ENCODE data around the gene KCNH4.
"Not testable (repeated sequence)": the region's sequence is repeated elsewhere in the genome, so short reads cannot be mapped to it uniquely, and the experiment has no call there.

The KCNH4 gene

DNA sequence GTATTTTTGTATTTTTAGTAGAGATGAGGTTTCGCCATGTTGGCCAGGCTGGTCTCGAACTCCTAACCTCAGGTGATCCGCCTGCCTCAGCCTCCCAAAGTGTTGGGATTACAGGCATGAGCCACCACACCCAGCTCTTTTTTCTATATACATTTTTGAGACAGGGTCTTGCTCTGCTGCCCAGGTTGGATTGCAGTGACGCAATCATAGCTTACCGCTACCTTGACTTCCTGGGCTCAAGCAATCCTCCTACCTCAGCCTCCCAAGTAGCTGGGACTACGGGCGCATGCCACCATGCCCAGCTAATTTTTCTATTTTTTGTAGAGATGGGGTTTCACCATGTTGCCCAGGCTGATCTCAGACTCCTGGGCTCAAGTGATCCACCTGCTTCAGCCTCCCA is 40.3 kb downstream of the KCNH4 start:
- H3K4me1 ChIP-seq, result peaks cover 46 to 98% (median 72%) of the 10 kb centered on the region in 10 experiments
- H4K20me1 ChIP-seq, result peaks cover 82 to 100% (median 100%) of the 10 kb centered on the region in 11 experiments
- H3K36me3 ChIP-seq, result peaks cover 50 to 100% (median 84%) of the 10 kb centered on the region in 11 experiments
- H3K4me2 ChIP-seq, result peak overlapping the region in 9 of 11 experiments; percentile 35 to 87 (median 64); a peak in 16 of 22 replicates
- not testable (repeated sequence) for H3K9me3 ChIP-seq (replicated peaks in 1 of 11); H3K4me3 ChIP-seq; H3K27me3 ChIP-seq
- H3K9ac ChIP-seq, result peak overlapping the region in 2 of 11 experiments; percentile 19 to 25; a peak in 2 of 22 replicates
- peak overlapping the region in 2 of 11 experiments; percentile 0 to 9; a peak in 1 of 22 replicates for H3K27ac ChIP-seq
- TF ChIP-seq Cebpa-rat (IDR thresholded peaks at IDR 0.05), result peak in 2 of 11 experiments; percentile 33 to 72; a peak in 3 of 22 replicates

DNA sequence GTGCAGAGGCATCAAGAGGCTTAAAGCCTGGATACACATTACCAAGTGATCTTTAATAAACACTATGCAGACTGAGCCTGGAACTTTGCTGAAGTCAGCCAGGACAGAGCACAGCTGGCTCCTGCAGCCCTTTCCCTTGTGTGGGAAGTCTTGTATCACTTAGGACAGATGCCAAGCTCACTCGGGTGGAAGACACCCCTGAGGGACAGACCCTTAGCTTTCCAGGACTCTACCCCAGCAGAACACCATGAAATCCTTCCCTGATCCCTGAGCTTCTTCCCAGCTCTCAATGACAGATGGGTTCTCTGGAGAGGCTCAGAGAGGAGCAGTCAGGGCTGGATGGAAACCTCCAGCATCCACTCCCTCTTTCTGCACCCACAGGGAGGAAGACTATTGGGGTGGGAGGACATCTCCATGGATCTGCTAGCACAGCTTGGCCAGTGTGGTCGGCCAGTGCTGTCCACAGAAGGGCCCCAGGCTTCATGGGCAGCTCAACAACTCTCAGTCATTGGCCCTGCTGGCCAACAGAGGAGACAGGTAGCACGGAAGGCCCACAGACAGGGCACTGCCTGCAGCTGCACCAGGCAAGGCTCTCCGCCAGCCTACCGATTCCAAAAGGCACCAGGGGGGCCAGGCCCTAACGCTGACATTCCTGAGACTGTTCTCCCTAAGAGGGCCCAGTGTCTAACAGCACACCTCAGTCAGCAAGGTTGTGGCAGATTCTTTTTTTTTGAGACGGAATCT is 42.0 kb downstream of the KCNH4 start:
- H3K27me3 ChIP-seq, result no peaks in the 10 kb centered on the region
- no peak for TF ChIP-seq Cebpa-rat (IDR thresholded peaks at IDR 0.05)
- peaks cover 65 to 100% (median 100%) of the 10 kb centered on the region in 11 experiments for H4K20me1 ChIP-seq
- peak overlapping the region in 5 of 11 experiments; percentile 14 to 52 (median 25); a peak in 5 of 22 replicates for H3K9ac ChIP-seq
- peaks cover 64 to 99% (median 83%) of the 10 kb centered on the region in 10 experiments for H3K4me1 ChIP-seq
- no peak overlapping the region for H3K4me3 ChIP-seq
- H3K36me3 ChIP-seq, result peaks cover 50 to 100% (median 84%) of the 10 kb centered on the region in 11 experiments
- H3K4me2 ChIP-seq, result peak overlapping the region in 5 of 11 experiments; percentile 4 to 87 (median 38); a peak in 8 of 22 replicates
- no peaks in the 10 kb centered on the region for H3K9me3 ChIP-seq (replicated peaks in 1 of 11)
- H3K27ac ChIP-seq, result peak overlapping the region in 2 of 11 experiments; percentile 1 to 11; a peak in 2 of 22 replicates

DNA sequence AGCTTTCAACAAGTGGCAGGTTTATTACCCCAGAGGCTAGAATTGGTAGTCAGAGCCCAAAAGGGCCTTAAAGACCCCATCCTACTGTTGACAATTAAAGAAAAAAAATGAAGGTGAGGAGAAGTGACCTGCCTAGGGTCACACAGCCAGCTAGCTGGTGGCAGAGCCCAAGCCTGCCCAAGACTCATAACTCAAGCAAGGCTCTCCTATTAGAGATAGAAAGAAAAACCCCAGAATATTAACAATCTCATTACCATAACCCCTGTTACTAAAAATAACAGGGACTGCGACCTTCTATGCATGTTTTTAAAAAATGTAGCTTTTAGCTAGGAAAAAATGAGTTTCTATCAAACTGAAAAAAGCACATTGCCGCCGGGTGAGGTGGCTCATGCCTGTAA is 44.3 kb downstream of the KCNH4 start:
- Histone ChIP-seq H3K27ac (peak overlapping the region in 5 of 11 experiments; percentile 55 to 86 (median 63); a peak in 8 of 22 replicates), H3K36me3 (peaks cover 47 to 83% (median 69%) of the 10 kb centered on the region in 11 experiments)

DNA sequence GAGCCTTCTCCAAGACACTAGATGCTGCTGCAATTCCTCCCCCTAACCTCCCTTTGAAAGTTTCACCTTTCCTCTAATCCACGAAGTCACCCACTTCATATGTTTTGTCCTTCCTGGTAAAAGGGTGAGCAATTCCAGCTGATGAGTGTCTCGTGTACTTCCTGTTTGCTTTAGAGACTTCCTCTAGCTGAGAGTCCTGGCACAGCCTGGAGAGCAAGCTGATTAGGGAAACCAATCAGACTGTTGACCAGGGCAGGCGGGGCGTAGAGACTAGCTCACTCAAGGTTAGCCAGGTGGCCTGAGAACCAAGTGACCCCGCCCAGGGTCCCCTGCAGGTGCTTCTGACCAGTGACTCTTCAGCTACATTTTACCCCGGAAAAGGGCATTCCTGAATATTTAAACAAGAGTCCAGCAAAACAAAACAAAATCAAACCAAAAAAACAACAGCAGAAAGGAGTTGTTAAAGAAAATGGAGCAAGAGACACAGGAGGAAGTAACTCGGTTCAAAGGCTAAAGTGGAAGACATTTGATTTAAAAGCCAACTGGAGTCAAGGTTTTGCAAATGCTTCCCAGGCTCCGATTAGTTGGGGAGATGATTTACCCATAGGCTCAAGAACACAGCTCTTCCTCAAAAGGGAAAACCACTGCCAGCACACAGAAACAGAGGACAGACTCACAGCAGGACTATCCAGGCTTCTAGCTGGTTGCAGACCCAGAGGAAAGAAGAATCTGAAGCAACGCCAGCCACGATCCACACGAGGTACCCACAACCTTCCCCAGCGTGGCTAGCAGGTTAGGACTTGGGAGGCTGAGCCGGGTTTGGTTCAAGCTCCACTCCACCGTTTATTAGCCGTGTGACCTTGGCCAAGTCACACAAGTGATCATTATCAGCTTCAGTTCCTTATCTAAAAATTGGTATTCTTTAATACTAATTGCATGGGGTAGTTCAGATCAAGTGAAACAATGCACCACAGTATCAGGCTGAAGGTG is 45.0 kb downstream of the KCNH4 start:
- H3K27me3 ChIP-seq, result no peaks in the 10 kb centered on the region
- H4K20me1 ChIP-seq, result peaks cover 42 to 100% (median 100%) of the 10 kb centered on the region in 11 experiments
- H3K4me1 ChIP-seq, result peaks cover 65 to 99% (median 83%) of the 10 kb centered on the region in 10 experiments
- H3K36me3 ChIP-seq, result peaks cover 46 to 81% (median 63%) of the 10 kb centered on the region in 11 experiments
- no peak for TF ChIP-seq Cebpa-rat (IDR thresholded peaks at IDR 0.05)
- no peaks in the 10 kb centered on the region for H3K9me3 ChIP-seq (replicated peaks in 1 of 11)
- H3K4me3 ChIP-seq, result peak overlapping the region in 1 of 10 experiments; percentile 11; a peak in 3 of 20 replicates
- H3K9ac ChIP-seq, result peak overlapping the region in 5 of 11 experiments; percentile 25 to 68 (median 39); a peak in 10 of 22 replicates
- peak overlapping the region; percentile 31 to 95 (median 90) for H3K4me2 ChIP-seq
- H3K27ac ChIP-seq, result peak overlapping the region in 8 of 11 experiments; percentile 23 to 86 (median 58); a peak in 15 of 22 replicates

More for the DNA sequence above, 44.3 kb downstream of the KCNH4 start:
- Histone ChIP-seq H3K27me3 (no peaks in the 10 kb centered on the region), H3K4me1 (peaks cover 65 to 99% (median 83%) of the 10 kb centered on the region in 10 experiments), H3K4me2 (peak overlapping the region in 10 of 11 experiments; percentile 31 to 95 (median 90); a peak in 15 of 22 replicates), H3K9ac (peak overlapping the region in 4 of 11 experiments; percentile 31 to 68 (median 46); a peak in 6 of 22 replicates), H3K4me3 (no peak overlapping the region; a peak in 1 of 20 replicates), H3K9me3 (replicated peaks in 1 of 11) (no peaks in the 10 kb centered on the region), H4K20me1 (peaks cover 49 to 100% (median 100%) of the 10 kb centered on the region in 11 experiments)
- TF ChIP-seq Cebpa-rat (IDR thresholded peaks at IDR 0.05), result no peak

DNA sequence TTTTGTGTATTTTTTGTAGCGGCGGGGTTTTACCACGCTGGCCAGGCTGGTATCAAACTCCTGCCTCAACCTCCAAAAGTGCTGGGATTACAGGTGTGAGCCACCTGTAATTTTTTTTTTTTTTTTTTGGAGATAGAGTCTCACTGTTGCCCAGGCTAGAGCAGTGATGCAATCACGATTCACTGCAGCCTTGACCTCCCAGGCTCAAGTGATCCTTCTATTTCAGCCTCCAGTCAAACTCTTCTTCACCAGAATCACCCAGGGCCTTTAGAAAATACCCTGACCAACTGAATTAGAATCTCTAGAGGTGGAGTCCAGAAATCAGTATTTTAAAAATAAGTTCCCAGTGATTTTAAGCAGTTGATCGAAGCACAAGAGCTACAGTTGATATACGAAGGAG is 45.8 kb downstream of the KCNH4 start:
- no peaks in the 10 kb centered on the region for H3K27me3 ChIP-seq
- H3K4me3 ChIP-seq, result peak overlapping the region in 1 of 10 experiments; percentile 11; a peak in 1 of 20 replicates
- peak overlapping the region in 4 of 11 experiments; percentile 1 to 68 (median 42); a peak in 5 of 22 replicates for H3K9ac ChIP-seq
- H4K20me1 ChIP-seq, result peaks cover 34 to 100% (median 99%) of the 10 kb centered on the region in 11 experiments
- no peak; a peak in 1 of 22 replicates for TF ChIP-seq Cebpa-rat (IDR thresholded peaks at IDR 0.05)
- peak overlapping the region in 8 of 11 experiments; percentile 23 to 86 (median 58); a peak in 13 of 22 replicates for H3K27ac ChIP-seq
- peak overlapping the region in 10 of 11 experiments; percentile 31 to 95 (median 90); a peak in 19 of 22 replicates for H3K4me2 ChIP-seq
- peaks cover 49 to 81% (median 66%) of the 10 kb centered on the region in 11 experiments for H3K36me3 ChIP-seq
- H3K9me3 ChIP-seq (replicated peaks in 1 of 11), result no peaks in the 10 kb centered on the region
- peaks cover 67 to 100% (median 86%) of the 10 kb centered on the region in 10 experiments for H3K4me1 ChIP-seq

DNA sequence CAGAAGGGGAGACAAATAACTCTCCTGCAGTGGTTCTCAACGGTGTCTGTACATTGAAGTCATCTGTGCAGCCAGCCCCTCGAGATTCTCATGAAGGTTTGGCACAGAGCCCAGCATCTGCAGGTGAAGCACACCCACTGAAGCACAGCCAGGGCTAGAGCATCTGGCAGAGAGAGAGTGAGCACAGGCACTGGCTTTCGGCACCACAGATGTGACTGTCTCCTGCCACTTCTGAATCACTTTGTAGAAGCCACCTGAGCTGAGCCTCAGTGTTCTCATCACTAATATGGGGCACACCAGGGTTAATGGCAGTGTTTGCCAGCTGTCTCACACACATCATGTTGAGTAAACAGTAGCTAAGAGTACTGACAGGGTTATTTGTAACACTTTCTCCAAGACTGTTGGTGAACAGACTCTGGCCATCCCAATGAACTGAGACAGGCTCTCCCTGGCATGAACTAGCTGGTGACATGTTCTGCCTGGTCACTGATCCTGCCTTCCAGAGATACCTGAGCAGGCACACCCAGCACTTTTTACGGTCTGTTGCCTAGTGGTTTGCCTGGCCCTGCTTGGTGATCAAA is 47.4 kb downstream of the KCNH4 start:
- H3K4me3 ChIP-seq, result peak overlapping the region in 5 of 10 experiments; percentile 10 to 39 (median 24); a peak in 3 of 20 replicates
- no peaks in the 10 kb centered on the region for H3K27me3 ChIP-seq
- H3K4me1 ChIP-seq, result peaks cover 63 to 100% (median 91%) of the 10 kb centered on the region in 10 experiments
- H3K9me3 ChIP-seq (replicated peaks in 1 of 11), result no peaks in the 10 kb centered on the region
- H3K9ac ChIP-seq, result peak overlapping the region in 10 of 11 experiments; percentile 14 to 75 (median 39); a peak in 11 of 22 replicates
- no peak for TF ChIP-seq Cebpa-rat (IDR thresholded peaks at IDR 0.05)
- H3K4me2 ChIP-seq, result peak overlapping the region; percentile 60 to 95 (median 90)
- peaks cover 18 to 100% (median 93%) of the 10 kb centered on the region in 11 experiments for H4K20me1 ChIP-seq
- peak overlapping the region in 10 of 11 experiments; percentile 48 to 90 (median 64); a peak in 19 of 22 replicates for H3K27ac ChIP-seq
- peaks cover 55 to 81% (median 66%) of the 10 kb centered on the region in 11 experiments for H3K36me3 ChIP-seq

DNA sequence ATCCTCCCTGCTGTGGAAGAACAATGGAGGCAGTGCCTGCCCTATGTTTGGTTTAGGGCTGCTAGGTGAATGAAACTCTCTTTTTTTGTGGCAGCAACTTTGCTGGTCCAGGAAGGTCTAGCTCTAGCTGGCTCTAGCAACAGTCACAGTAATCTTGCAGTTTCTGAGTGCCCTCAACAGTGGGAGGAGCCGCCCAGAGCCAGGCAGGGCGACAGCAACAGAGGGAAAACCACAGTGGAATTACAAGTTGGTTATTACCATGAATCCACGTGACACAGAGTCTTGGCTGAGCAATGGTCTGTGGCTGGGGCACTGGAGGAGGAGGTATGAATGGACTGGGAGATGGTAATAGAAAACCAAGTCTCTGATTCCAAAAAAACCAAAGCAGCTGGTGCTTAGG is 48.0 kb downstream of the KCNH4 start:
- Histone ChIP-seq H4K20me1 (peaks cover 11 to 100% (median 93%) of the 10 kb centered on the region in 11 experiments; a peak in 21 of 22 replicates), H3K27me3 (no peaks in the 10 kb centered on the region), H3K9me3 (replicated peaks in 1 of 11) (no peaks in the 10 kb centered on the region), H3K9ac (peak overlapping the region; percentile 14 to 75 (median 55); a peak in 16 of 22 replicates), H3K36me3 (peaks cover 58 to 81% (median 67%) of the 10 kb centered on the region in 11 experiments), H3K27ac (peak overlapping the region; percentile 48 to 90 (median 68); a peak in 21 of 22 replicates), H3K4me2 (peak overlapping the region; percentile 60 to 95 (median 90)), H3K4me3 (peak overlapping the region in 8 of 10 experiments; percentile 22 to 51 (median 27); a peak in 11 of 20 replicates), H3K4me1 (peaks cover 60 to 100% (median 92%) of the 10 kb centered on the region in 10 experiments)
- no peak for TF ChIP-seq Cebpa-rat (IDR thresholded peaks at IDR 0.05)

Data from BLaER1 treated with 17β-estradiol and CSF1 and Interleukin-3, amounts not matched to agents 10 nM and 100 nM (cell line).